GM19043 (cell line): Measurements from ENCODE around the gene SRP68.
"Not testable (repeated sequence)": the region's sequence is repeated elsewhere in the genome, so short reads cannot be mapped to it uniquely, and the experiment has no call there.

Source experiments
- ATAC-seq: cut with Tn5 transposase; IDR thresholded peaks from one replicate; pipeline ENCODE4 v1.9.1; 2021; ENCODE audit warnings: low read depth; ENCODE audit not compliant: unreplicated experiment

Gene SRP68

GRCh38 chr17:76078370-76078769 is 6.1 kb upstream of the SRP68 start:
- not testable (repeated sequence) for ATAC-seq

- no peak for ATAC-seq
Observed at GRCh38 chr17:76077584-76078110, 5.3 kb upstream of the SRP68 start.

GRCh38 chr17:76076765-76077583 is 4.7 kb upstream of the SRP68 start:
- no peak for ATAC-seq

GRCh38 chr17:76076146-76076764 is 3.9 kb upstream of the SRP68 start:
- ATAC-seq: no peak

- no peak for ATAC-seq
Observed at GRCh38 chr17:76075364-76076145, 3.2 kb upstream of the SRP68 start.

- no peak for ATAC-seq
Observed at GRCh38 chr17:76074390-76075363, 2.4 kb upstream of the SRP68 start, which contains the start of gene GALR2. GALR2 (plus strand) TSS chr17:76074781; CDS start chr17:76074884, 103 bp downstream.

- no peak for ATAC-seq
Observed at GRCh38 chr17:76071531-76072147, 678 bp downstream of the SRP68 start.

GRCh38 chr17:76065775-76066174 is 6.5 kb downstream of the SRP68 start:
- no peak for ATAC-seq

GRCh38 chr17:76063875-76064546 is 8.3 kb downstream of the SRP68 start:
- ATAC-seq: no peak

GRCh38 chr17:76058264-76058663 is 14.1 kb downstream of the SRP68 start:
- not testable (repeated sequence) for ATAC-seq

GRCh38 chr17:76056882-76057281 is 15.4 kb downstream of the SRP68 start:
- no peak for ATAC-seq

- ATAC-seq: no peak
Observed at GRCh38 chr17:76054112-76054476, 18.2 kb downstream of the SRP68 start.

- ATAC-seq: no peak
Observed at GRCh38 chr17:76053246-76054111, 18.8 kb downstream of the SRP68 start.

GRCh38 chr17:76051561-76051960 is 20.8 kb downstream of the SRP68 start:
- ATAC-seq: no peak

GRCh38 chr17:76050538-76051467 is 21.5 kb downstream of the SRP68 start:
- no peak for ATAC-seq

GRCh38 chr17:76049836-76050537 is 22.3 kb downstream of the SRP68 start:
- no peak for ATAC-seq
